GM13977 (cell line): ENCODE data around the gene INAVA.
"Not testable (repeated sequence)": the region's sequence is repeated elsewhere in the genome, so short reads cannot be mapped to it uniquely, and the experiment has no call there.

ENCODE experiments used
- DNase-seq: peaks from one replicate; pipeline ENCODE4 v3.0.0; 2012; ENCODE audit warnings: low spot score
- in situ Hi-C: fragments of 300-500 bp; cut with MboI; formaldehyde crosslinking; loops from one replicate; pipeline ENCODE4 v1.12.0; 2022; ENCODE audit warnings: low sequenced_read_pairs, low pct_unique_long_range_greater_than_20kb, mixed read lengths, inconsistent platforms; ENCODE audit not compliant: unreplicated experiment
- TF ChIP-seq, protein P1 (sequence below): IDR thresholded peaks from 2 replicates; pipeline ENCODE4 v1.5.1; 2012; ENCODE audit warnings: mild to moderate bottlenecking, control low read depth; ENCODE audit not compliant: insufficient read depth; ENCODE audit errors: extremely low read depth, missing control alignments

INAVA gene

DNA sequence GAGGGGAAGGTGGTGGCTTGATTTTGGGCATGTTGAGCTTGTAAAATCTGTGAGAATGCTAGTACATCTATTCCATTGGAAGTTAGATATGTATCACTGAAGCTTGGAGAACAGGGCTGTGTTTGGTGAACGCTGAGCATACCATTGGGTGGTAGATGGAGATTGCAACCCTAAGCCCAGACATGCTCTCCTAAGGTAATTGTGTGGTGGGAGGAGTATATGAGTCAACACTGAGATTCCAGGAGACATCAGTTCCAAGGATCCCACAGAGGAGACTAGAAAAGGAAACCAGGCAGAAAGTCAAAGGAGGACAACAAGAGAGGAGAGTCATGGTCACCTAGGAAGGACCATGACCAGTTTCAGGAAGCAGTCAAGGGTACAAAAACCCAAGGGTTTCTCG, 68.4 kb downstream of the INAVA start:
- in situ Hi-C loops: loop anchor here (10.0 kb wide), 1 partner anchor 152 kb away; the partner anchor contains the start of gene CACNA1S
- TF ChIP-seq, protein P1, sequence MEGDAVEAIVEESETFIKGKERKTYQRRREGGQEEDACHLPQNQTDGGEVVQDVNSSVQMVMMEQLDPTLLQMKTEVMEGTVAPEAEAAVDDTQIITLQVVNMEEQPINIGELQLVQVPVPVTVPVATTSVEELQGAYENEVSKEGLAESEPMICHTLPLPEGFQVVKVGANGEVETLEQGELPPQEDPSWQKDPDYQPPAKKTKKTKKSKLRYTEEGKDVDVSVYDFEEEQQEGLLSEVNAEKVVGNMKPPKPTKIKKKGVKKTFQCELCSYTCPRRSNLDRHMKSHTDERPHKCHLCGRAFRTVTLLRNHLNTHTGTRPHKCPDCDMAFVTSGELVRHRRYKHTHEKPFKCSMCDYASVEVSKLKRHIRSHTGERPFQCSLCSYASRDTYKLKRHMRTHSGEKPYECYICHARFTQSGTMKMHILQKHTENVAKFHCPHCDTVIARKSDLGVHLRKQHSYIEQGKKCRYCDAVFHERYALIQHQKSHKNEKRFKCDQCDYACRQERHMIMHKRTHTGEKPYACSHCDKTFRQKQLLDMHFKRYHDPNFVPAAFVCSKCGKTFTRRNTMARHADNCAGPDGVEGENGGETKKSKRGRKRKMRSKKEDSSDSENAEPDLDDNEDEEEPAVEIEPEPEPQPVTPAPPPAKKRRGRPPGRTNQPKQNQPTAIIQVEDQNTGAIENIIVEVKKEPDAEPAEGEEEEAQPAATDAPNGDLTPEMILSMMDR: no peak
- DNase-seq: no peak

GRCh38 chr1:200963888-200964287, 69.2 kb downstream of the INAVA start:
- in situ Hi-C loops: loop anchor here (10.0 kb wide), 1 partner anchor 151 kb away; the partner anchor contains the start of gene CACNA1S
- DNase-seq: not testable (repeated sequence)
